ENCODE results near the gene HDLBP. TPM values are rescaled to one million over a fixed set of nuclear protein-coding genes. Genes with fewer than 3 reads are reported as not detected.

Gene HDLBP
- total and polyA plus RNA-seq, 4 donors = 220 to 476 (median 318) TPM

DNA sequence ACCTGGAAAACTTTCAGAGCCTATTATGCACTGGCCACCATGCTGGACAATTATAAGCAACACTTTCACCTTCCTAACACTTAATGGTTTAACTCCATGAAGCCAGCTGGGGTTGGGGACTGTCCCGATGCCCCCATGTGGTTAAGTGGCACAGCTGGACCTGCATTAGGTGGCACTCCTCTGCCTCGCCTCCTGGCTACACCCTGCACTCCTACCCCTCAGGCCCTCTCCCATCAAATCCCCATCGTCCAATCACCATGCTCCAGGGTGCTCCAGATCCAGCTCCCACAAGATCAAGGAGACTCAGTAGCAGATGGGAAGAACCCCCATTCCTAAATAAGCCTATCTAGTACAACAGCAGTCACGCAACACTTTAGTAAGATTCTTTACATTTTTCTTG lies 53.8 kb downstream of the HDLBP start:
- WGBS, 2 donors = 82 to 84% methylated on average over 4 of the region's 4 CpGs
- H3K27ac ChIP-seq (ENCODE audit: low read depth in 1 of 2, low read length in 2 of 2) = no peak overlapping the region
- H3K9me3 ChIP-seq (ENCODE audit: control insufficient read depth, low read length) = no peaks in the 10 kb centered on the region
- ATAC-seq (ENCODE audit: low FRiP score) = no peak
- H3K4me3 ChIP-seq (ENCODE audit: low read length in 2 of 2) = no peak overlapping the region
- intact Hi-C loops (cut with DNase I) = no loop called here
- no peak for DNase-seq
- H3K4me1 ChIP-seq (ENCODE audit: control insufficient read depth in 1 of 2, insufficient read depth in 2 of 2, low read length in 2 of 2) = no peaks in the 10 kb centered on the region
- H3K36me3 ChIP-seq (ENCODE audit: control insufficient read depth in 1 of 2, insufficient read depth in 2 of 2, low read length in 1 of 2) = peaks cover 8 to 16% of the 10 kb centered on the region in 2 donors
- H3K27me3 ChIP-seq (ENCODE audit: control insufficient read depth in 1 of 2, insufficient read depth in 2 of 2, low read length in 1 of 2) = no peaks in the 10 kb centered on the region

DNA sequence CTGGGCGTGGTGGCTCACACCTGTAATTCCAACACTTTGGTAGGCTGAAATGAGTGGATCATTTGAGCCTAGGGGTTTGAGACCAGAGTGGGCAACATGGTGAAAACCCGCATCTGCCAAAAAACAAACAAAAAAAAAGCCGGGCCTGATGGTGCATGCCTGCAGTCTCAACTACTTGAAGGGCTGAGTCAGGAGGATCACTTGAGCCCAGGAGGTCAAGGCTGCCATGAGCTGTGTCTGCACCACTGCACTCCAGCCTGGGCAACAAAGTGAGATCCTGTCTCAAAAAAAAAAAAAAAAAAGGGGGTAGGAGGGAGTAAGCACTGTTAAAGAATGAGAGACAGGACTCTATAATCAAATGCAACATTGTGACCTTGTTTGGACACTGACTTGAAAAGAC lies 54.6 kb downstream of the HDLBP start:
- no peaks in the 10 kb centered on the region for H3K9me3 ChIP-seq (ENCODE audit: control insufficient read depth, low read length)
- peaks cover 5 to 22% of the 10 kb centered on the region in 2 donors for H3K36me3 ChIP-seq (ENCODE audit: control insufficient read depth in 1 of 2, insufficient read depth in 2 of 2, low read length in 1 of 2)

DNA sequence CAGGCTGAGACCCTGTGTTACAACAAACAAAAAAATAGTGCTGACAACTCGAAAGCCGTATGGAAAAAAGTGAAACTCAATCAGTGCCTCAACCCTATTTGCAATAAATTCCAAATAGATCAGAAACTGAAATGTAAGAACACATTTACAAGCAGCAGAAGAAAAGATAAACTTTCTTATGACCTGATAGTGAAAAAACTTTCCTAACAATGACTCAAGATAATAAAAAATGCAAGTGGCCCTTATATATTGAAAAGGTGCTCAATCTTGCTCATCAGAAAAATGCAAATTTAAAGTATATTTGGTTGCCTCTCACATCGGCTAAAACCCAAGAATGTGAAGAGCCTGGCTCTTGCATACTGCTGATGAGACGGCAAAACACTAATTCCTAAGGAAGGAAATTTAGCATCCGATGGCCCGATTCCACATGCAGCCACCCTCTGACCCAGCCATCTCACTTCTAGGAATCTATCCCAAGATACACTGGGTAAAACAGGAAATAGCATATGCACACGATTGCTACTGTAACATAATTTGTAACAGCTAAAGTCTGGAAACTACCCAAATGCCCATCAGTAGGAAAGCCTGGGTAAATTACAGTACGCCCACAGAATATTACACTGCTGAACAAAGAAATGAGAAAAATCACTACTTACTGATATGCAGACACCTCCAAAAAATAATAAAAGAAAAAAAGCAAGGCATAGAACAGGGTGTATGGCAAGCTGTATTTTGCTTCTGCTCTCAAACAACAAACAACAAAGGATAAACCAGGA lies 56.8 kb downstream of the HDLBP start:
- DNase-seq (no peak), ATAC-seq (ENCODE audit: low FRiP score) (no peak)
- Histone ChIP-seq H3K27ac (ENCODE audit: low read depth in 1 of 2, low read length in 2 of 2) (no peak overlapping the region), H3K4me1 (ENCODE audit: control insufficient read depth in 1 of 2, insufficient read depth in 2 of 2, low read length in 2 of 2) (no peaks in the 10 kb centered on the region), H3K4me3 (ENCODE audit: low read length in 2 of 2) (no peak overlapping the region), H3K9me3 (ENCODE audit: control insufficient read depth, low read length) (no peaks in the 10 kb centered on the region), H3K27me3 (ENCODE audit: control insufficient read depth in 1 of 2, insufficient read depth in 2 of 2, low read length in 1 of 2) (no peaks in the 10 kb centered on the region), H3K36me3 (ENCODE audit: control insufficient read depth in 1 of 2, insufficient read depth in 2 of 2, low read length in 1 of 2) (peaks cover 5 to 26% of the 10 kb centered on the region in 2 donors)
- 67% methylated on average over 8 of the region's 8 CpGs for WGBS, 2 donors
- intact Hi-C loops (cut with DNase I) = no loop called here

More for the DNA sequence above, 54.6 kb downstream of the HDLBP start:
- DNase-seq = no peak
- no peak overlapping the region for H3K27ac ChIP-seq (ENCODE audit: low read depth in 1 of 2, low read length in 2 of 2)
- no peaks in the 10 kb centered on the region for H3K27me3 ChIP-seq (ENCODE audit: control insufficient read depth in 1 of 2, insufficient read depth in 2 of 2, low read length in 1 of 2)
- H3K4me3 ChIP-seq (ENCODE audit: low read length in 2 of 2) = no peak overlapping the region
- ATAC-seq (ENCODE audit: low FRiP score) = no peak
- 81 to 88% methylated on average over 3 of the region's 3 CpGs for WGBS, 2 donors
- intact Hi-C loops (cut with DNase I) = no loop called here
- H3K4me1 ChIP-seq (ENCODE audit: control insufficient read depth in 1 of 2, insufficient read depth in 2 of 2, low read length in 2 of 2) = no peaks in the 10 kb centered on the region

DNA sequence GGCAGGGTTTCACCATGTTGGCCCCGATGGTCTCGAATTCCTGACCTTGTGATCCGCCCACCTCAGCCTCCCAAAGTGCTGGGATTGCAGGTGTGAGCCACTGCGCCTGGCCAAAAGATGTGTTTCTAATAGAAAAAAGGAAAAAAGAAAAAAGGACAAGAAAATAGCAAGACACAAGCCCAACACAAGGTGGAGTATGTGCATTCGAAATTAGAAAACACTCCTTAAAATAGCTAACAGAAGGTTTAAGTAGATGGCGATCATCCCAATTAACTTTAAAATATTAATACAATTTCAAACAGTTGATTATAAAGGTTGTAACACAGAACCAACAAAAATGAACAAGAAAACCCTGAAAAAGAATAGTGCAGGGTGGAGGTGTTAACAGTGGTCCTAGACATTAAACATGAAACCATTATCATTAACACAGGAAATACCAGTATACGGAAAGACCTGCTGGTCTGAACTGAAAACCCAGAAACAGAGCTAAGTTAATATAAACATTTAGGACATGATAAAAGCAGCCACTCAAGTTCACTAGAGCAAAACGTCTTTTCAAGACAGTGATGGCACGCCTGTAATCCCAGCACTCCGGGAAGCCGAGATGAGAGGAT lies 57.9 kb downstream of the HDLBP start:
- intact Hi-C loops (cut with DNase I) = no loop called here
- no peak for DNase-seq
- Histone ChIP-seq H3K4me1 (ENCODE audit: control insufficient read depth in 1 of 2, insufficient read depth in 2 of 2, low read length in 2 of 2) (no peaks in the 10 kb centered on the region), H3K36me3 (ENCODE audit: control insufficient read depth in 1 of 2, insufficient read depth in 2 of 2, low read length in 1 of 2) (peaks cover 8 to 30% of the 10 kb centered on the region in 2 donors), H3K27ac (ENCODE audit: low read depth in 1 of 2, low read length in 2 of 2) (no peak overlapping the region), H3K9me3 (ENCODE audit: control insufficient read depth, low read length) (no peaks in the 10 kb centered on the region), H3K27me3 (ENCODE audit: control insufficient read depth in 1 of 2, insufficient read depth in 2 of 2, low read length in 1 of 2) (no peaks in the 10 kb centered on the region), H3K4me3 (ENCODE audit: low read length in 2 of 2) (no peak overlapping the region)
- no peak for ATAC-seq (ENCODE audit: low FRiP score)
- WGBS, 2 donors = 77 to 81% methylated on average over 11 of the region's 11 CpGs

DNA sequence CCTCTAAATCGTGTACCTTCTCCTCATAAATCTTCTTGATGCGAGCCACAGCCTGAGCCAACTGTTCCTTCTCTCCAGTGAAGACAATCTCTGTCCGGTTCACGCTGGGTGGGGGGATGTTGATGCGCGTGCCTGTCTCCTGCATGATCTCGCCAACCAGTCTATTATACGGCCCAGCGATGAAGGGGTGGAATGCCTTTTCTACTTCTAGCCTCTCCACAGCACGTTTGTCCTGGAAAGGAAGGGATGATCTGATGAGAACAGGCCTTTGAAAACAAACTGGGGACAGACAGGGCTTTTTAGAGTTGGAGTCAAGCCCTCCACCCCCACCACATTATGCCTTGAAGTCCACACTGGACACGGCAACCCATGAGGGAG lies 59.3 kb downstream of the HDLBP start:
- no peak overlapping the region for H3K27ac ChIP-seq (ENCODE audit: low read depth in 1 of 2, low read length in 2 of 2)
- H3K27me3 ChIP-seq (ENCODE audit: control insufficient read depth in 1 of 2, insufficient read depth in 2 of 2, low read length in 1 of 2) = no peaks in the 10 kb centered on the region
- H3K4me1 ChIP-seq (ENCODE audit: control insufficient read depth in 1 of 2, insufficient read depth in 2 of 2, low read length in 2 of 2) = no peaks in the 10 kb centered on the region
- WGBS, 2 donors = 79% methylated on average over 11 of the region's 11 CpGs
- no peaks in the 10 kb centered on the region for H3K9me3 ChIP-seq (ENCODE audit: control insufficient read depth, low read length)
- no peak for DNase-seq
- H3K4me3 ChIP-seq (ENCODE audit: low read length in 2 of 2) = no peak overlapping the region
- peaks cover 3 to 34% of the 10 kb centered on the region in 2 donors for H3K36me3 ChIP-seq (ENCODE audit: control insufficient read depth in 1 of 2, insufficient read depth in 2 of 2, low read length in 1 of 2)
- ATAC-seq (ENCODE audit: low FRiP score) = no peak
- intact Hi-C loops (cut with DNase I) = no loop called here

DNA sequence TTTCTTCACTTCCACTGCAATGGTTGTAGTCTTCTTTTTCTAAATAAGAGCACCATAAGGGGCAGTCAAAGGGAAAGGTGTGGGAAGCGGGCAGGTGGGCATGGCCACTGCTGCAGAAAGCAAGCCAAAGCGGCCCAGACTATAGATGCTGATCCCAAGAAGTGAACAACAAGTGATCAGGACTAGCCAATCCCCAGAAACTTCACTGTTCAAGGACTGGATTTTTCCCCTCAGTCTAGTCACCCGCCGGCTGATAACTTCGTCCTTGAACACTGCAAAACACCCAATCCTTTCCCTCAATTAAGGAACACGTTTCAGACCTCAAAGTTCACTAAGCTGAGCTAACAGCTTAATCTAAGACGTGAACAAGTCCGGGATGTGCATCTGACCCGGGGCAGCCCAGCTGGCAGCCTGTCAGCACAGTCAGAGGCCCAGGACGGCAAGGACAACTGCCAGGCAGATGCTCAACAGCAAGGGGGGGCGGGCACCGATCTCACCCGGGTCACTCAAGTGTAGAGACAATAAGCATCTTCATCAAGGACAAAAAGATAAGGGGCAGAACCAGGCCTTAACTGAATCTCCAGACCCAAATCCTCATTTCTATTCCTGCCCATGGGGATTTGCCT lies 59.8 kb downstream of the HDLBP start:
- H3K9me3 ChIP-seq (ENCODE audit: control insufficient read depth, low read length) = no peaks in the 10 kb centered on the region
- WGBS, 2 donors = 83 to 84% methylated on average over 13 of the region's 13 CpGs
- intact Hi-C loops (cut with DNase I) = no loop called here
- no peak overlapping the region for H3K27ac ChIP-seq (ENCODE audit: low read depth in 1 of 2, low read length in 2 of 2)
- ATAC-seq (ENCODE audit: low FRiP score) = no peak
- peaks cover 3 to 33% of the 10 kb centered on the region in 2 donors for H3K36me3 ChIP-seq (ENCODE audit: control insufficient read depth in 1 of 2, insufficient read depth in 2 of 2, low read length in 1 of 2)
- no peaks in the 10 kb centered on the region for H3K27me3 ChIP-seq (ENCODE audit: control insufficient read depth in 1 of 2, insufficient read depth in 2 of 2, low read length in 1 of 2)
- H3K4me3 ChIP-seq (ENCODE audit: low read length in 2 of 2) = no peak overlapping the region
- H3K4me1 ChIP-seq (ENCODE audit: control insufficient read depth in 1 of 2, insufficient read depth in 2 of 2, low read length in 2 of 2) = no peaks in the 10 kb centered on the region
- no peak for DNase-seq

DNA sequence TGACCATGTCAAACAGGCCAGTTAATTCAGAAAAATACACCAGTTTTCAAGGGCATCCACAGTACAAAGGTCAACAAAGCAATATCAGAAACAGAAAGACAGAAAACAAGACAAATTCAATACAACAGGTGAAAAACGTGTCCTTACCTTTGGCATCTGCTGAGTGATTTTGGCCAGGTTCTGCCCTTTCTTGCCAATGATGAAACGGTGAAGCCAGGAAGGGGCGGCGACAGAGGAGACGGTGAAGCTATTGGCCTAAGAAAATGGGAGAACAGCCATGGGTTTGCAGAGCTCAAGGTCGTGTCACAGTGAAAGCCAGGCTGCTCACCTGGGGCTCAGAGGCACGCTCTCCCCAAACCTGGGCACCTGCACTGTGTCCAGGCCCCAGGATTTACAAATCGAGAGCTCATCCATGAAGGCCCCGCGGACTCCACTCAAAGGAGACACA lies 60.5 kb downstream of the HDLBP start:
- no peaks in the 10 kb centered on the region for H3K4me1 ChIP-seq (ENCODE audit: control insufficient read depth in 1 of 2, insufficient read depth in 2 of 2, low read length in 2 of 2)
- H3K9me3 ChIP-seq (ENCODE audit: control insufficient read depth, low read length) = no peaks in the 10 kb centered on the region
- no peak for DNase-seq
- H3K27me3 ChIP-seq (ENCODE audit: control insufficient read depth in 1 of 2, insufficient read depth in 2 of 2, low read length in 1 of 2) = no peaks in the 10 kb centered on the region
- intact Hi-C loops (cut with DNase I) = no loop called here
- ATAC-seq (ENCODE audit: low FRiP score) = no peak
- peaks cover 3 to 35% of the 10 kb centered on the region in 2 donors for H3K36me3 ChIP-seq (ENCODE audit: control insufficient read depth in 1 of 2, insufficient read depth in 2 of 2, low read length in 1 of 2)
- H3K4me3 ChIP-seq (ENCODE audit: low read length in 2 of 2) = no peak overlapping the region
- WGBS, 2 donors = 90% methylated on average over 10 of the region's 10 CpGs
- H3K27ac ChIP-seq (ENCODE audit: low read depth in 1 of 2, low read length in 2 of 2) = no peak overlapping the region

DNA sequence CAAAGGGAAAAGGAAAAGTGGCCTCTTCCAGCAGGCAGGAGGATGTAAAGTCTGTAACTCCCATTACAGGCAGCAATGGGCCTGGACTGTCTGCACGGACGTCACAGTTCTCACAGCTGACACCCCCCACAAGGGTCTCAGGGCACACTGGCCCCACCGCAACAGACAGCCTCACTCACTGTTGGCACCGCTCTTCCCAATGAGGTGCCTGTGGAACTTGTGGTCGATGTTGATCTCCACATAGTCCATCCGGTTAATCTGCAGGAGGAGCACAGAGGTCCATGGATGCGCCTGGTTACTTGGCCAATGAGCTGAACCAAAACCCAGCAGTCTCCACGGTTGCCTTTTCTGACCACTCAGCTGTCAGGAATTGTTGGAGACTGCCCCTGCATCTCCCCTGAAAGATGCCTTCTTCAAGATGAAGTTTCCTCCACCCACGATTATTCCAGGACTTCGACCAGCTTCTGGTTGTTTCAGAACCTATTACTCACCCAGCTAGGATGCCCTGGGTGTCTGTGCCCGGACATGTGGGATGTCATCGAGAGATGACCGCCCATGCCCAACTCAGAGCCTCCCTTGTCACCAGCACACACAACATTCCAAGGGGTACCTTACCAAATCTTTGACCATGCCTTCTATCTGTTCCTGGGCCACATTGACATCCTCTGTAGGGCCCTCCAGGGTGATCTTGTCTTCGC lies 62.5 kb downstream of the HDLBP start:
- Histone ChIP-seq H3K36me3 (ENCODE audit: control insufficient read depth in 1 of 2, insufficient read depth in 2 of 2, low read length in 1 of 2) (peaks cover 5 to 49% of the 10 kb centered on the region in 2 donors), H3K27me3 (ENCODE audit: control insufficient read depth in 1 of 2, insufficient read depth in 2 of 2, low read length in 1 of 2) (no peaks in the 10 kb centered on the region), H3K4me1 (ENCODE audit: control insufficient read depth in 1 of 2, insufficient read depth in 2 of 2, low read length in 2 of 2) (no peaks in the 10 kb centered on the region), H3K4me3 (ENCODE audit: low read length in 2 of 2) (no peak overlapping the region), H3K9me3 (ENCODE audit: control insufficient read depth, low read length) (no peaks in the 10 kb centered on the region), H3K27ac (ENCODE audit: low read depth in 1 of 2, low read length in 2 of 2) (no peak overlapping the region)
- DNase-seq (peak in 1 of 2 donors; percentile 72), ATAC-seq (ENCODE audit: low FRiP score) (no peak)
- intact Hi-C loops (cut with DNase I) = no loop called here
- WGBS, 2 donors = 90 to 93% methylated on average over 14 of the region's 14 CpGs
